GM18507 (cell line): ENCODE measurements around the gene SMARCAD1.

Source experiments
- DNase-seq: peaks from one replicate; pipeline ENCODE4 v3.0.0; 2011; ENCODE audit warnings: low read depth; ENCODE audit not compliant: insufficient read length; ENCODE audit errors: extremely low spot score
- FAIRE-seq: peaks from 2 replicates; lab custom pipeline; 2011; peaks lifted over from hg19 to GRCh38; lab: Jason Lieb, UNC

SMARCAD1 gene

GRCh38 chr4:94338681-94339351 is 131.2 kb downstream of the SMARCAD1 start:
- FAIRE-seq (peak; percentile 53), DNase-seq (no peak)

GRCh38 chr4:94339779-94340178 is 132.1 kb downstream of the SMARCAD1 start:
- no peak for FAIRE-seq
- no peak for DNase-seq
